Activated CD8-positive, alpha-beta T cell treated with anti-CD3 and anti-CD28 coated beads for 36 hours (primary cell): ENCODE data around the gene MIAT. TPM values are rescaled to one million over a fixed set of nuclear protein-coding genes. Genes with fewer than 3 reads are reported as not detected.

ENCODE experiments used
- ATAC-seq: fragments of 200-7000 bp; cut with Tn5 transposase; one replicate; pipeline ENCODE4 v1.10.0; 2021; ENCODE audit warnings: mild to moderate bottlenecking, moderate library complexity
- CTCF ChIA-PET: fragments of 350-600 bp; sonication (Branson Sonifier 250); formaldehyde crosslinking; loops from one replicate; lab custom pipeline; 2021; ENCODE audit warnings: antibody characterized with exemption; lab: Charles Lee
- POLR2A ChIA-PET: fragments of 350-600 bp; sonication (Branson Sonifier 250); formaldehyde crosslinking; loops from one replicate; lab custom pipeline; 2021; ENCODE audit warnings: antibody characterized with exemption; lab: Charles Lee
- DNase-seq: peaks from one replicate; pipeline ENCODE4 v3.0.0-alpha.2; 2020
- H3K27ac Mint-ChIP-seq: one replicate; pipeline ENCODE4 v1.8.0; 2021; ENCODE audit warnings: mild to moderate bottlenecking, mixed read lengths
- H3K27me3 Mint-ChIP-seq: one replicate; pipeline ENCODE4 v1.8.0; 2021; ENCODE audit warnings: mixed read lengths
- H3K36me3 Mint-ChIP-seq: one replicate; pipeline ENCODE4 v1.8.0; 2021; ENCODE audit warnings: low read depth, mixed read lengths
- H3K4me1 Mint-ChIP-seq: one replicate; pipeline ENCODE4 v1.8.0; 2021; ENCODE audit warnings: low read depth, mixed read lengths
- H3K4me3 Mint-ChIP-seq: one replicate; pipeline ENCODE4 v1.8.0; 2021; ENCODE audit warnings: mild to moderate bottlenecking, moderate library complexity, mixed read lengths
- H3K9me3 Mint-ChIP-seq: one replicate; pipeline ENCODE4 v1.8.0; 2021; ENCODE audit warnings: mixed read lengths
- CTCF ChIP-seq: fragments of 200-600 bp; IDR thresholded peaks from one replicate; pipeline ENCODE4 v1.8.0; 2022; ENCODE audit warnings: antibody characterized with exemption, mild to moderate bottlenecking
- intact Hi-C: fragments of 100-400 bp; cut with micrococcal nuclease; formaldehyde crosslinking; loops from one replicate; pipeline ENCODE4 v1.10.0; 2022
- total RNA-seq, 2 experiments: library from RNA; stranded (reverse); gene quantifications; one replicate each; pipeline ENCODE4 v1.2.3, GENCODE V29; 2021

MIAT gene
- total RNA-seq, 2 experiments from 2014 or later: 11.6 to 11.9 TPM

GRCh38 chr22:26646158-26646557 is 11.2 kb upstream of the MIAT start:
- Mint-ChIP-seq H3K9me3 (no peaks in the 10 kb centered on the region), H3K4me1 (peaks cover 90% of the 10 kb centered on the region), H3K4me3 (no peak overlapping the region), H3K27ac (no peak overlapping the region), H3K27me3 (no peaks in the 10 kb centered on the region), H3K36me3 (no peaks in the 10 kb centered on the region)
- CTCF ChIA-PET: interaction anchor here (1.4 kb wide), 1 partner anchor 279 kb away, joined by 3 read pairs; no protein-coding TSS in a partner anchor
- DNase-seq (no peak), ATAC-seq (no peak)
- intact Hi-C loops: no loop called here
- no peak for TF ChIP-seq CTCF
- POLR2A ChIA-PET: no interaction called here

GRCh38 chr22:26648011-26648497 is 9.3 kb upstream of the MIAT start:
- no peaks in the 10 kb centered on the region for H3K9me3 Mint-ChIP-seq
- ChIA-PET POLR2A (no interaction called here), CTCF (no interaction called here)
- no peaks in the 10 kb centered on the region for H3K27me3 Mint-ChIP-seq
- H3K4me1 Mint-ChIP-seq: peaks cover 76% of the 10 kb centered on the region
- no peak for TF ChIP-seq CTCF
- H3K27ac Mint-ChIP-seq: peak overlapping the region; percentile 51
- intact Hi-C loops: no loop called here
- peak overlapping the region; percentile 49 for H3K4me3 Mint-ChIP-seq
- DNase-seq (peak; percentile 62), ATAC-seq (peak; percentile 41)
- no peaks in the 10 kb centered on the region for H3K36me3 Mint-ChIP-seq

- Mint-ChIP-seq H3K36me3 (no peaks in the 10 kb centered on the region), H3K27ac (peak overlapping the region; percentile 51), H3K4me3 (no peak overlapping the region), H3K9me3 (no peaks in the 10 kb centered on the region), H3K4me1 (peaks cover 69% of the 10 kb centered on the region), H3K27me3 (no peaks in the 10 kb centered on the region)
- POLR2A ChIA-PET: interaction anchor here (0.7 kb wide), 1 partner anchor 54 kb away, joined by 3 read pairs; no protein-coding TSS in a partner anchor
- no peak for DNase-seq
- no peak for ATAC-seq
- intact Hi-C loops: no loop called here
- CTCF ChIA-PET: no interaction called here
- no peak for TF ChIP-seq CTCF
These were observed 8.6 kb upstream of the MIAT start for GRCh38 chr22:26648528-26649388.

GRCh38 chr22:26650722-26651421 is 6.5 kb upstream of the MIAT start:
- TF ChIP-seq CTCF: no peak
- Mint-ChIP-seq H3K36me3 (no peaks in the 10 kb centered on the region), H3K27me3 (no peaks in the 10 kb centered on the region), H3K4me1 (peaks cover 49% of the 10 kb centered on the region), H3K27ac (no peak overlapping the region), H3K9me3 (no peaks in the 10 kb centered on the region), H3K4me3 (no peak overlapping the region)
- DNase-seq (peak; percentile 49), ATAC-seq (peak; percentile 80)
- POLR2A ChIA-PET: interaction anchor here (0.7 to 1.1 kb wide), 3 partner anchors 9 to 170 kb away, joined by 3 read pairs; no protein-coding TSS in a partner anchor
- intact Hi-C loops: no loop called here
- CTCF ChIA-PET: interaction anchor here (1.0 to 1.9 kb wide), 8 partner anchors 10 to 150 kb away, joined by 3 to 8 read pairs (median 4); no protein-coding TSS in a partner anchor
